Activated CD8-positive, alpha-beta memory T cell treated with anti-CD3 and anti-CD28 coated beads for 48 hours (primary cell): Measurements from ENCODE around the gene TAS1R1.
"Not testable (repeated sequence)": the region's sequence is repeated elsewhere in the genome, so short reads cannot be mapped to it uniquely, and the experiment has no call there.

Experiments
- DNase-seq, 3 experiments: peaks; one replicate each; pipeline ENCODE4 v3.0.0-alpha.2; 2020; ENCODE audit warnings: low read depth in 2 of 3, low spot score in 2 of 3

TAS1R1 gene

DNA sequence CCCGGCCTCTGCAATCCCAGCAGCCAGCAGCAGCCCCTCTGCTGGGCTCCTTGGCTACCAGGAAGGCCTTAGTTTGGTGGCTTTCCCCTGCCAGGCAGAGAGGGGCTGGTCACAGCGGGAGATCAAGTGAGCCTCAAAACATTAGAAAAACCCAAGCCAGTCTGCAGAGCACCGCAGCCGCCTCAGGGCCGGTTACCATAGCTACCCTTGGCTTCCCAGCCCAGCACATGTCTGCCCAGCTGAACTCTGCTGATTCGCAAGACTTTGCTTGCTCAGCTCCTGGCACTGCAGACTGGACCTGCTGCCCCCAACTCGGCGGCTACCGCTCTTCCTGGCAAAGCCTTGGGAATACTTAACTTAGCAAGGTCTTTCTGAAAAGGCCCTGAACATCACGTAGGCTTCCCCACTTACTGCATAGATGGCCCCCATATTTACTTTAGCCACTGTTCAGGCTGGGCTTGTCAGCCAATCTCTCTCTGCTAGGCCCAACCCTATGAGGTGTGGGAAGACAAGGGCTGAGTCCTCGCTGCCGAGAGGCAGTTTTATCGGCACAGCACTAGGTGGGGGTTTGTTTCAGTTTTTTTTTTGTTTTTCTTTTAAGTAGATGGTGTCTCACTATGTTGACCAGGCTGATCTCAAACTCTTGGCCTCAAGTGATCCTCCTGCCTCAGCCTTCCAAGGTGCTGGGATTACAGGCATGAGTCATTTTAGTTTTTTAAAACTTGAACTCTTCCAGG lies 35.0 kb upstream of the TAS1R1 start:
- DNase-seq: no peak

GRCh38 chr1:6521536-6521935 lies 33.6 kb upstream of the TAS1R1 start:
- DNase-seq: no peak

GRCh38 chr1:6523566-6523965 lies 31.5 kb upstream of the TAS1R1 start:
- no peak for DNase-seq

GRCh38 chr1:6526316-6526715 lies 28.8 kb upstream of the TAS1R1 start:
- DNase-seq: no peak

- DNase-seq: no peak
Measured at GRCh38 chr1:6528492-6528891, 26.6 kb upstream of the TAS1R1 start.

- no peak for DNase-seq
Measured at GRCh38 chr1:6530504-6531160, 24.5 kb upstream of the TAS1R1 start.

DNA sequence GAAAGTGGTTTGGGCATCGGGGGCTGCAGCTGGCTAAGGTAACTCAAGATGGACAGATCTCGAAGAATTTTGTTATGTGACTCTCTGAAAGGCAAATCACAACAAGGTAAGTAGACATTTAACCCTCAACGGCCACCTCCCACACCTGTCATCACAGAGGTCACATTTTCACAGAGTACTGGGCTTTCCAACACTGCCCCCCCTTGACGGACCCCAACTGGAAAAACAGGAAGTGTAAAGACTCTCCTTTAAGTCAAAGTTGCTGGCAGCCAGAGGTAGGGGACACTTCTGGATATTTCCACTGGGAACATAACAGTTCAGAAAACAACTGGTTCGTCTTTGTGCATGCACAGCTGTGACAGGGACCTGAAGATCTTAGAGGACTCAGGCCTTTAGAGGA lies 23.1 kb upstream of the TAS1R1 start:
- no peak for DNase-seq

- DNase-seq: no peak
Measured at GRCh38 chr1:6534248-6534822, 20.8 kb upstream of the TAS1R1 start.

DNA sequence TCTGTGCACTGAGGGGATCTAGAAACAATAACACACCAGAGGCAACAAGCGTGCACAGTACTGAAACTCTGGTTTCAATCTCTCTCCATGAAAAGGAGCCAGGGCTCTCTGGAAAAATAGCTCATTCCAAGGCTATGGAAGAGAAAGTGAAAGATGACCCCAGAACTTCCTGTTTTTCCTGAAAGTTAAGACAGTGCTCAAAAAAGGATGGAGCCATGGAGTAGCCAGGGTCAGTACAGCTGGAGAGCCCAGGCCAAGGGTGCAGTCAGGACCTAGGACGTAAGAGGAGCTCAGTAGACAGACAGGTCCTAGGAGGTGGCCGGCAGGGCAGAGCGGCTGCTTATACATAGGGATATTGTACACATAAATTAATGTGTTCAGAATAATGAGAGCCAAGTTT lies 19.9 kb upstream of the TAS1R1 start:
- DNase-seq: no peak

DNA sequence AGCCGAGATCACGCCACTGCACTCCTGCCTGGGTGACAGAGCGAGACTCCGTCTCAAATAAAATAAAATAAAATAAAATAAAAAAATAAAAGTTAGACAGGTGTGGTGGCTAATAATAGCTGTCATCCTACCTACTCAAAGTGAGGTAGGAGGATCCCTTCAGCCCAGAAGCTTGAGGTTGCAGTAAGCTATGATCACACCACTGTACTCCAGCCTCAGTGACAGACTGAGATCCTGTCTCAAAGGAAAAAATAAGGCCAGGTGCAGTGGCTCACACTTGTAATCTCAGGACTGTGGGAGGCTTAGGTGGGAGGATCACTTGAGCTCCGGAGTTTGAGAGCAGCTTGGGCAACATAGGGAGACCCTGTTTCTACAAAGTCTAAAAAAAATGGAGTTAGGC lies 18.8 kb upstream of the TAS1R1 start:
- no peak for DNase-seq

DNA sequence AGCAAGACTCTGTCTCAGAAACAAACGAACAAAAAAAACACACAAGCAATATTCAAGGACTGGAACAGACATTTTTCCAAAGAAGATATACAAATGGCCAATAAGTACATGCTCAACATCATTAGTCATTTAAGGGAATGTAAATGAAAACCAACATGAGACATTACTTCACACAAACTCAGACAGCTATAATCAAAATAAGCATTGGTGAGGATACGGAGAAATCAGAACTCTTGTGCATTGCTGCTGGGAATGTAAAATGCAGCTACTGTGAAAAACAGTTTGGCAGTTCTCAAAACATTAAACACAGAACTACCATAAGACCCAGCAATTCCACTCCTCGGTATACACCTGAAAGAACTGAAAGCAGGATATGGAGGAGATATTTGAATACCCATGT lies 16.2 kb upstream of the TAS1R1 start:
- no peak for DNase-seq

- DNase-seq: no peak
Measured at GRCh38 chr1:6544831-6545230, 10.3 kb upstream of the TAS1R1 start.

DNA sequence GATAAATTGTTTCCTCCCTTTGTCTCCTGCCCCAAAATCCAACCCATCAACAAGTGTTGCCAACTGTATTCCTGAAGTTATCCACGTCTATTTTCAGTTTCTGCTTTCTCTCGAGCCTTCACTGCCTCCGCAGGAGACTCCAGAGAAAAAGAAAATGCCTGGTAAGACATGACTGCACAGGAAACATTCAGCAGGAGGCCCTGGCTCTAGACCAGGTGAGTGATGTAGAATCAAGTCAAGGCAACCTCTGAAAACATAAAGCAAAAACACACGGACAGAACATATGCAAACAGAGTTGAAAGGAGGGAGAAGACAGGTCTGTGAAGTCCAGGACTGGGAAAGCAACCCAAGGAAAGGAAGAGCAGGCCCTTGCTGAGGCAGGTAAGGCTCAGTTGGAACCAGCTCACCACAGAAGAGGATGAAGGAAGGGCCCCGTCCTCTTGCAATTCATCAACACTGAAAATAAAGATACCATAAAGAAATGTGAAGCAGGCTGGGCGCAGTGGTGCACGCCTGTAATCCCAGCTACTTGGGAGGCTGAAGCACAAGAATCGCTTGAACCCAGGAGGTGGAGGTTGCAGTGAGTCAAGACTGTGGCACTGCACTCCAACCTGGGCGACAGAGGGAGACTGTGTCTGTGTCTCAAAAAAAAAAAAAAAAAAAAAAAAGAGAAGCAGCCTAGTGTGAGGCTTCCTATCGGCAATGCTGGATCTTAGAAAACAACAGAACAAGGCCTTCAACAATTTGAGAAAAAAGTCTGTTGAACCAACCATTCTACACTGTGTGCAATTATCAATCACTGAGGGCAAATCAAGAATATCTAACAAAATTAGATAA lies 9.6 kb upstream of the TAS1R1 start:
- DNase-seq: no peak

DNA sequence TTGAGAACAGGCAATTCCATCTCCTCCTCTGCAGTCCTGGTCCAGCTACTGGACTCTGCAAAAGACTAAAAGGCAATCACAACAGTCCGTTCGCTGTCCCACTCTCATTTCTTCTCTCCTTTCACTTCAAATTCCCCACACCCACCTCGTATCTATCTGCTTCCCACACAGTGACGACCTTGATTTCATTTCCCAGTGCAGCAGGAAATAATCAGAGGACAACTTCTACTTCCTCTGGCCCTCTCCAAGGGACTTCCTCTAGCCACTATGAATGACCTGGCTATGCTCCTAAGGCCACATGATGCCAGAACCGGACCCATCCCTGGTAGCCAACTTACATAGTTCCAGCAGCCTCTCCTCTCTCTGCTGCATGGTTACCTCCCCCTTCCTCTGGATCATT lies 8.8 kb upstream of the TAS1R1 start:
- DNase-seq: no peak

DNA sequence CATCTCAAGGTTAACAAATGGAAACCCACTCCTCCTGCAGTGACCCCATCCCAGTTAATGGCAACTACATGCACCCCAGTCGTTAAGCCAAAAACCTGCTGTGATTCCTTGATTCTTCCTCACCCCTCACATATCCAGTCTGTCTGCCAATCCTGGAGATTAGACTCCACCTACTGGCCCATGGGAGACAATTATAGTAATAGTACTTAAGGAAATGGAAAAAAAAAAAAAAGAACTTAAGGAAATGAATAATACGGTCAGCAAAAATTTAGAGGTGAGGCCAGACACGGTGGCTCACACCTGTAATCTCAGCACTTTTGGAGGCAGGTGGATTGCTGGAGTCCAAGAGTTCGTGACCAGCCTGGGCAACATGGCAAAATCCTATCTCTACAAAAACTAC lies 7.8 kb upstream of the TAS1R1 start:
- DNase-seq: no peak

DNA sequence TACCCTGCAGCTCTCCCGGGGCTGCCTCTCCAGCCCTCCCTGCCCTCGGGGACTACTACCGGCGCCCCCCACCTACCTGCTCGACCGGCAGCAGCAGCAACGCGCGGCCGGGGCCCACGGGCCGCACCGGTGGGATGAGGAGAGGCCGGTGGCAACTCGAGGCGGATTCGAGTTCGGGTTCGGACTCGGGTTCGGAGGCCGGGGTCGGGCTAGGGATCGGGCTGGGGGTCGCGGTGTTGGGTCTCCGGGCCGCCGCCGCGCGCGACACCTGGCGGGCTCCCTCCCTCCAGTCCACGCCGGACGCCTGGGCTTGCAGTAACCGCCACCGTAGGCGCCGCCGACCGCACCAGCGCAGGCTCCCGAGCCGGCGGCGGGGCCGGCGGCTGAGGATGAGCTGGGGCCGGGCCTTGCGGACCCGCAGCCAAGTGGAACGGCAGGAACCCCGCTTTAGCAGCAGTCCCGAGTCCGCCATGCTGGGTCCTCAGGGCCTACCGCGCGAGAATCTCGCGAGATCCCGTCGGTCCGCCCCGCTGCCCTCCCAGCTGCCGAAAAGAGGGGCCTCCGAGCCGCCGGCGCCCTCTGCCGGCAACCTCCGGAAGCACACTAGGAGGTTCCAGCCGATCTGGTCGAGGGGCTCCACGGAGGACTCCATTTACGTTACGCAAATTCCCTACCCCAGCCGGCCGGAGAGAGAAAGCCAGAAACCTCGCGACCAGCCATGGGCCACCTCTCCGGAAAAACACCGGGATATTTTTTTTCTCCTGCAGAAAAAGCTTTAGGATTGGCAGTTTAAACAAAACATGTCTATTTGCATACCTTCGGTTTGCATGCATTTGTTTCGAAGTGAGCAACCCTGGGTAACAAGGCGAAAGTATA lies 838 bp upstream of the TAS1R1 start, which contains the start of gene NOL9:
TSS of gene NOL9 (minus strand) at position 483 of the 876 bp plus-strand sequence. CDS start at position 472, 11 bp downstream.
- peak; percentile 90 to 97 (median 92) for DNase-seq

DNA sequence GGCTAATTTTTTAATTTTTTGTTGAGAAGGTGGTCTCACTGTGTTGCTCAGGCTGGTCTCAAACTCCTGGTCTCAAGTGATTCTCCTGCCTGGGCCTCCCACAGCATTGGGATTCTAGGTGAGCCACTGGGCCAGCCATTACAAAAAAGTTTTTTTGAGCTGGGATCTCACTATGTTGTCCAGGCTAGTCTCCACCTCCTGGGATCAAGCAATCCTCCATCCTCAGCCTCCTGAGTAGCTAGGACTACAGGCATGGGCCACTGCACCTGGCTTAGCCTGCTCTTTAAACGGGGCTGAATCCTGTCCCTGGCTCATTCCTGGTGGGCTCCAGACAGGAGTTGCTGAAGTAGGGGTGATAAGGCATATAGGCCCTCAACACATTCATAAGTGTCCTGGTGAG lies 2.5 kb downstream of the TAS1R1 start:
- no peak for DNase-seq

DNA sequence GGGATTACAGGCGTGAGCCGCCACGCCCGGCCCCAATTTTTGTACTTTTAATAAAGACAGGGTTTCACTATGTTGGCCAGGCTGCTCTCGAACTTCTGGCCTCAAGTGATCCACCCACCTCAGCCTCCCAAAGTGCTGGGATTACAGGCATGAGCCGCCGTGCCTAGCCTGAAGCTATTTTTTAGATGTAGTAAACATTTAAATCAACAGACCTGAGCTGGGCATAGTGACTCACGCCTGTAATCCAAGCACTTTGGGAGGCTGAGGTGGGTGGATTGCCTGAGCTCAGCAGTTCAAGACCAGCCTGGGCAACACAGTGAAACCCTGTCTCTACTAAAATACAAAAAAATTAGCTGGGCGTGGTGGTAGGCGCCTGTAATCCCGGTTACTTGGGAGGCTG lies 4.1 kb downstream of the TAS1R1 start:
- not testable (repeated sequence) for DNase-seq

GRCh38 chr1:6560267-6560666 lies 5.2 kb downstream of the TAS1R1 start:
- no peak for DNase-seq

DNA sequence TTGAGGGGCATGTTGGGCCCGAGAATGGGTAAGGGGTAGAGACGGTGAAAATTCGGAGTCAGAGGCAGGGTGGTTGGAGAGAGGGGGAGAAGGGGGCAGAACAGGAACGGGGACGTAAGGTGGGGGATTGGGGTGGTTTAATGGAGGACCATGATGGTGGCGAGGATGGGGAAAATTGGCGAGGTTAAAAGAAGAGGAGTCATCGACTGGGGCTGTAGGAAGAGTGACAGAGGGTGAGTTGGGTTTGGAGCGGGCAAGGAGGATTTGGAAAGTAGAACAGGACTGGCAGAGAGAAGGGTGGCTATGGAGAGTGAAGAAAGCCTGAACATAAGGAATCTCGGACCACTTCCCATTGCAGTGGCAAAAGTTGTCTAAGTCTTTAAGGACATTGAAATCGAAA lies 13.9 kb downstream of the TAS1R1 start:
- no peak for DNase-seq

GRCh38 chr1:6570100-6570499 lies 15.0 kb downstream of the TAS1R1 start:
- no peak for DNase-seq
